Stimulated activated CD8-positive, alpha-beta memory T cell treated with anti-CD3 and anti-CD28 coated beads, Interleukin-2, amount 100 ng/mL, for 48 hours (primary cell): ENCODE measurements around the gene CLMN.
"Not testable (repeated sequence)": the region's sequence is repeated elsewhere in the genome, so short reads cannot be mapped to it uniquely, and the experiment has no call there.

ENCODE experiments used
- DNase-seq, 2 donors: peaks; one replicate each; pipeline ENCODE4 v3.0.0-alpha.2; 2020; ENCODE audit warnings: low read depth in 2 of 2

Gene CLMN

GRCh38 chr14:95192311-95192710 is 127.4 kb downstream of the CLMN start:
- no peak for DNase-seq

DNA sequence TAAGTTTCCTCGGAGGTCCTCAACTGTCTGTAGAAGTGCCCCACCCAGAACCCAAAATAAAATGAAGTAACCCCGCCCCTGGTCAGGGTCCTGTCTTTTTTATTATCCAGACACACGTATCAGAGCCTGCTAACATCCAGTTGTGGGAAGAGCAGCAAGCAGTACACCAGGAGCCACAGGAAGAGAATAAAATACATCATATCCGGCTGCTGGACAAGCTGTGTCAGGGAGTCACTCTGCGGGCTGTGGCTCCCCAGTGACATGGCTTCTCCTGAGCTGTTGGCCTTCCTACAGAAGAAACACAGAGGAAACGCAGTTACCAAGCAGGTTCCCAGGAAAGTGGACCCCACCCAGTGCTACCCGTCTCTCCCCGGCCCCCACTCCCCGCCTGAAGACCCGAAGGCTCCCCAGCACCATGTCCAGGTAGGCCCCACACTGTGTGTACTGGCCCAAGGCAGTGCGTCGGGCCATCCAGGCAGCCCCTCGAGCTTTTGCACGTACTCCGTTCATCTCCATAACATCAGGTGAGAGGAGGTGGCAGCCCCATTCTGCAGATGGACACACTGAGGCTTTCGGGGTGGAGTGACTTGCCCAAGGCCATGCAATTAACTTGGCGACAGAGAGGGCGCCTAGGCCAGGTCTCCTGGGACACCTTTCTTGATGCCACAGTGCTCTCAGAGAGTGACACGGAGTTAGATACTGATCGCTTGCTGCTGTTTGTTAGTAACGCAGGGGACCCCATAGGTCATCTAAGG is 128.1 kb downstream of the CLMN start:
- DNase-seq: no peak

DNA sequence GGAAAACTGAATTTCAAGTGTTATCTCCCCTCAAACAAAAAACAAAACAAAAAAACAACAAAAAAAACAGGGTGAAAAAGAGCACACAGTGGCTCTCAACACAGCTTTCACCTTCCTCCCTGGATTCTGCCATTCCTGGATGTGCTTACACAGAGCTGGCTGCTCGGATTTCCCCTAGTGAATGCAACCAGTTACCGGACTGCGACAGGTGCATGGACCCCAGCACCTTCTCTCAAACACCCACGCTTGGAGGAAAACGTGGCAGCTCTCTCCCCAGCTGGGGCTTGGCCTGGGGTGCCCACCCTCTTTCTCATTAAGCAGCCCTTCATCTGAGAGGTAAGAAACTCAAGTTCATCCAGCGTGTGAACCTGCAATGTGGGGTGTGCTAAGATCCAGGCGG is 128.9 kb downstream of the CLMN start:
- DNase-seq: no peak

DNA sequence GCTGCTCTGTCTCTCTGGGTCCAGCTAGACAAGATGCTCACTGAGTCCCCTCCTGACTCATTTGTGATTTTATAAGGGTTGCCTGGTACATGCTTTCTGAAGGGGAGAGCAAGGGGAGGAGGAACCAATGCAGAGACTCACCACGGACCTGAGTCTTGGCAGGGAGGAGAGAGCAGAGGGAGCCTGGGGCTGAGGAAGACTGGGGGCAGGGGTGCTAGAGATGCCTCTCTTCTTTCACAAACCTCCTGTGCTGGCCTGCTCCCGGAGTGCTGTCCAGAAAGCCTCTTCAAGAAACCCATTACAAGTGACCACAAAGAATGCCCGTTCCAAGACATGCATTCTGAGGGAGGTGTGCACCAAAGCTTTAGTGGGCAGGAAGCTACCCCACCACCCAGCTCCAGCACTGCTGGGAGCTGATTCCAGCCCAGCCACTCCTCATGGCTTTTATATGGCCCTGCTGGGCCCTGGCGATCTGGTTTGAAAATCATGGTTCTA is 129.3 kb downstream of the CLMN start:
- no peak for DNase-seq

GRCh38 chr14:95189367-95190132 is 130.2 kb downstream of the CLMN start:
- no peak for DNase-seq

- no peak for DNase-seq
These were observed 131.3 kb downstream of the CLMN start for GRCh38 chr14:95188380-95188779.

GRCh38 chr14:95185767-95186392 is 133.8 kb downstream of the CLMN start:
- no peak for DNase-seq

GRCh38 chr14:95185033-95185766 is 134.5 kb downstream of the CLMN start:
- no peak for DNase-seq

DNA sequence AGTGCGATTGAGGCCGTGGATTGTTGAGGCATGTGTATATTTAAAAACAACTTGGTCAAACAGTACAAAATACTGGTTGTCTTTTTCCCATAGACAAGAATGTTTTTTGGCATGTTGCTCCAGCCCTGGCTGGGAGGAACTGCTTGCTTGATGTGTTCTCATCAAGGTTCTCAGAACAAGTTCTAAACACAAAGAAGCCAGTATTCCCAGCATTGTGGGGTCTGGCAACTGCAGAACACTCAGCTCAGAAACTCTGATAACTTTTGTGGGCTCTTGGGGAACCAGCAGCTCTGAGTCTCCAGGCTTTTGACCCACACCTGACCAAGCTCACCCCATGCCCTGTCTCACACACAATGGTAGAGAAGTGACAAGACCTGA is 135.3 kb downstream of the CLMN start:
- DNase-seq: no peak

GRCh38 chr14:95183532-95184412 is 135.9 kb downstream of the CLMN start:
- DNase-seq: no peak

DNA sequence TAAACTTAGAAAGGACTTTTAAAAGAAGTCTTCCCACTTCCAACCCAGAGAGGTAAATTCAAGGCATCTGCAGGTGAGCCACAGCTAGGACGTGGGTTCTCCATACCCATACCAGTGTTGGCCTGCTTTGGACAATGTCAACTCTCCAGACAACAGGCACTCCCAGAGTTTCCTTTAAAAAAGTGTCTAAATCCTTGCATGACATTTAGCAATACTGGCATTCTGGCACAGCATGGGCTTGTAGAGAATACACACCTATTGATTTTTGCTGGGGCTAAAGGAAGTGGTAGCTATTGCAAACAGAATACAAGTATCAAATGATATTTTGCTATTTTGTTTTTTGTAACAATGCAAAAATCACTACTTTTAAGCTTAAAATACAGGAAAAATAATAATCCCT is 136.6 kb downstream of the CLMN start:
- DNase-seq: no peak

DNA sequence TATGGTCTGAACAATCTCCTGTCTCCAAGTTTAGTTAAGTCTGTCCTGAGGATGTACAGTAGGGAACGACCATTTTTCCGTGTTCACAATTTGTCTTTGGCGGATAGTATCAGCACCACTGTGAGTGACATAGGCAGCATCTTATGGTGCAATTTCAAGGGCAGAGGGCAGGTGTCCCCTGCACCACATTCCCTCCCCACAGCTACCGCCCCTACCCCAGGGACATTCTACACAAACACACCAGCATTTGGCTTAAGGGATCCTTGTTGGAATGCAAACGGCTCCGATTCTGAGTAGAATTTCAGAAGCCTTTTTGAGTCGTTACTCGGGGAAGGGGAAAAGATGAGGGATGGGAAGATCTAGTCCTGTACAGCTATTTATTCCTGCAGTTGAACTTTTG is 137.3 kb downstream of the CLMN start:
- DNase-seq: no peak

DNA sequence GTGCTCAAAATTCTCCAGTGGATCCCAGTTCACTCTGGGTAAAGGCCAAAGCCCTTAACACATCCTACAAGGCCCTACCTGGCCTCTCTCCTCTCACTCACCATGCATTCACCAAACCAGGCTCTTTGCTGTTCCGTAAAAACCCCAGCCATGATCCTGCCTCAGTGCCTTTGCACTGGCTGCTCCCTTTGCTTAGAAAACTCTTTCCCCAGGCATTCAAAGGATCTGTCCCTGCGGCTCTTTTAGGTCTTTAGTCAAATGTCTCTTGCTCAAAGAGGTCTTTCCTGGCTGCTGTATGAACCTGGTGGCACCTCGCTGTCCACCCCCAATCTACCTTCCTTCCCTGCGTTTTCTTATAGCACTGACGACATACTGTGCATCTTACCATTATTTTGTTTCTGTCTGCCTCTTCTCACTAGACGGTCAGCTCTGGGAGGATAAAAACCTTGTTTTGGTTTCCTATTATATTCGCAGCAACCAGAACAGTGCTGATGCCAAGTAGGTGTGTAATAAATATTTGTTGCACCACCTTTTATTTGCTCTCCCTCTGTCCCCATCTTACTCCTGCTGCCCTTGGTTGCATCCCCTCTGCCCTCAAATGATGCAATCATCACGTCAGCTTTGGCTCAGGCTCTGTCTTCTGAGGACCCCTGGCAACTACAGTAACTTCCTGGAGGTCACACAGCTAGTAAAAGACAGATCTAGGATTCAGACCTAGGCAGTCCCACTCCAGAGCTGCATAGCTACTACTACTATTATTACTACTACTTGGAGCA is 138.6 kb downstream of the CLMN start:
- no peak for DNase-seq

DNA sequence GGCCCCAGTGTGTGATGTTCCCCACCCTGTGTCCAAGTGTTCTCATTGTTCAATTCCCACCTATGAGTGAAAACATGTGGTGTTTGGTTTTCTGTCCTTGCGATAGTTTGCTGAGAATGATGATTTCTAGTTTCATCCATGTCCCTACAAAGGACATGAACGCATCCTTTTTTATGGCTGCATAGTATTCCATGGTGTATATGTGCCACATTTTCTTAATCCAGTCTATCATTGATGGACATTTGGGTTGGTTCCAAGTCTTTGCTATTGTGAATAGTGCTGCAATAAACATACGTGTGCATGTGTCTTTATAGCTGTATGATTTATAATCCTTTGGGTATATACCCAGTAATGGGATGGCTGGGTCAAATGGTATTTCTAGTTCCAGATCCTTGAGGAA is 144.0 kb downstream of the CLMN start:
- DNase-seq: not testable (repeated sequence)

GRCh38 chr14:95174184-95174792 is 145.4 kb downstream of the CLMN start:
- no peak for DNase-seq

DNA sequence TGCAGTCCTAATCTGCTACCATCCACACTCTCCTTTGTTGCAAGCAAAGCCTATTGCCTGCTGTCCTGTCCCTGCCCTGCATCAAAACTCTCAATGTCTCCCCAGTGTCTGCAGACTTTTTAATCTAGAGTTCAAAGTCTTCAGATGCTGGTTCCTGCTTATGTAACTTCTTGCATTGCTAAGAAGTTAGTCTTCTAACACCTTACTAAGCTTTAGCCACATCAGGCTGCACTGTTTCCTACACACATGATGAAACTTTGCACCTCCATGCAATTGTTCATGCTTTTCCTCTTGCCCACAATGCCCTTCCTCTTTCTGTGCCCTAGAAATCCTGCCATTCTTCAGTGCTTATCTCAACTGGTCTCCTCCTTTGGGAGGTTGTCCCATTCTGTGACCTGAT is 146.2 kb downstream of the CLMN start:
- DNase-seq: no peak

DNA sequence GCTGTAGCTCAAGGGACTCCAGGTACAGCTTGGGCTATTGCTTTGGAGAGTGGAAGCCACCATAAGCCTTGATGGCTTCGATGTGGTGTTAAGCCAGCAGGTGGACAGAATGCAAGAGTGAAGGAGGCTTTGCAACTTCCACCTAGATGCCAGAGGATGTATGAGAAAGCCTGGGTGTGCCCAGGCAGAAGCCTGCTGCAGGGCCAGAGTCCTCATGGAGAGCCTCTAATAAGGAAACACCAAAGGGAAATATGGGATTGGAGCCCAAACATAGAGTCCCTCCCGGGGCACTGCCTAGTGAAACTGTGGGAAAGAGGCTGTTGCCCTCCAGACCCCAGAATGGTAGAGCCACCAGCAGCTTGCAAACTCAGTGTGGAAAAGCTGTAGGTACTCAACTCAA is 152.5 kb downstream of the CLMN start:
- no peak for DNase-seq

DNA sequence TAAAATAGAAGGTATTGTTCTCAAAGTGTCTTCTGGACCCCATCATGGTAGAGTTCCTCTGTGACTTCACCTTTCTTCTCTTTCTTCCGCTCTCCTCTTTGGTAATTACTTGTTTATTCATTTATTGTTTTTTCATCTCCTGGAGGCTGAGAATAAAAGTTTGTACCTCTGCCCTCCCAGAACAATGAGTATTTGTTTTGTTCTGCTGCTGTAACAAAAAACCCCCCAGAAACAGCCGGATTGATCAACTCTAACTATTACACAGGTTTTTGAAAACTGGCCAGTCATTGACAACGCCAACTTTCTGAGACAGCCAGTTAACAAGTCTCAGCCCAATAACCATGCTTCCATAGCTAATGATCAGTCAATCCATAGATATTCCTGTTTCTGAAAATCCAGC is 154.2 kb downstream of the CLMN start:
- no peak for DNase-seq

GRCh38 chr14:95164506-95164905 is 155.2 kb downstream of the CLMN start:
- no peak for DNase-seq

- no peak for DNase-seq
These were observed 156.0 kb downstream of the CLMN start for GRCh38 chr14:95163666-95164065.
